Measurements from ENCODE around the gene PDCD7.

The PDCD7 gene

DNA sequence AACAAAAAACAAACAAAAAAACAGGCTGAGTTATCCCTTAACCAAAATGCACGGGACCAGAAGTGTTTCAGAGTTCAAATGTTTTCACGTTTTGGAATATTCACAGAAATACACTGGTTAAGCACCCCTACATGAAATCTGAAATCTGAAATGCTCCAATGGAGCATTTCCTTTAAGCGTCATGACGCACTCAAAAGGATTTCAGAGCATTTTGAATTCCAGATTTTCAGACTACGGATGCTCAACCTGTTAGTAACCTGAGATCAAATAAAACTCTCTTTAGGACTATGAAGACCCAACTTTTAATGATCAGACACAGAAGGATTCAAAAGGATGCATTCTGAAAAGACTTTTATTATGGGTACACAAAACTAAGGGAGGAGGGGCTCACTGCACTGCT, 41.9 kb upstream of the PDCD7 start:
- Histone ChIP-seq H3K4me3 (ENCODE audit: low read length, poor library complexity, severe bottlenecking) (no peak overlapping the region), H3K9me2 (replicated peaks; ENCODE audit: low read depth, low read length) (no peaks in the 10 kb centered on the region), H3K9me3 (ENCODE audit: insufficient read depth, low read depth, low read length) (no peaks in the 10 kb centered on the region), H3K36me3 (ENCODE audit: insufficient read depth, low read length) (peaks cover 65% of the 10 kb centered on the region; the same call in 1 of the 2 replicates), H3K27me3 (ENCODE audit: insufficient read depth, low read length, poor library complexity, severe bottlenecking) (no peaks in the 10 kb centered on the region), H3K9ac (ENCODE audit: low read depth, low read length, poor library complexity, severe bottlenecking) (no peak overlapping the region), H3K4me1 (ENCODE audit: insufficient read depth, low read length, poor library complexity, severe bottlenecking) (peaks cover 17% of the 10 kb centered on the region), H2AFZ (ENCODE audit: low read length) (no peak overlapping the region), H3F3A (ENCODE audit: low read depth) (no peaks in the 10 kb centered on the region), H4K20me1 (ENCODE audit: insufficient read depth, low read length, poor library complexity, severe bottlenecking) (peaks cover 20% of the 10 kb centered on the region), H3K4me2 (ENCODE audit: low read depth, low read length, poor library complexity, severe bottlenecking) (no peak overlapping the region), H3K79me2 (ENCODE audit: insufficient read depth, low read length) (peaks cover 30% of the 10 kb centered on the region)
- TF ChIP-seq EZH2phosphoT487 (IDR thresholded peaks at IDR 0.05; ENCODE audit: borderline replicate concordance) (no peak), CTCF (conservative IDR thresholded peaks at IDR 0.05; ENCODE audit: low read length) (no peak)

DNA sequence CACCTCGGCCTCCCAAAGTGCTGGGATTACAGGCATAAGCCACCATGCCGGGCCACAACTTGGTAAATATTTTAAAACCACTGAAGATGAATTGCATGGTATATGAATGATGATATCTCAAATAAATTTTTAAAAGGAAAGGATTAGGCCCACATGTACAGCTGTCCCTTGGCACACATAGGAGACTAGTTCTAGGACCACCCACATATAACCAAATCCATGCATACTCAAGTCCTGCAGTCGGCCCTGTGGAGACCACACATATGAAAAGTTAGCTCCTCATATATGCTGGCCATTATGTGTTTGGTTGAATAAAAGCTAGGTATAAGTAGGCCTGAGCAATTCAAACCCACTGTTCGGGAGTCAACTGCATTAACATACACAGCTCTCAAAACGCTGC, 40.9 kb upstream of the PDCD7 start:
- Histone ChIP-seq H3K27me3 (ENCODE audit: insufficient read depth, low read length, poor library complexity, severe bottlenecking) (no peaks in the 10 kb centered on the region), H3K4me2 (ENCODE audit: low read depth, low read length, poor library complexity, severe bottlenecking) (no peak overlapping the region), H3K4me1 (ENCODE audit: insufficient read depth, low read length, poor library complexity, severe bottlenecking) (peaks cover 7% of the 10 kb centered on the region), H3K9me3 (ENCODE audit: insufficient read depth, low read depth, low read length) (no peaks in the 10 kb centered on the region), H2AFZ (ENCODE audit: low read length) (no peak overlapping the region), H3K9ac (ENCODE audit: low read depth, low read length, poor library complexity, severe bottlenecking) (no peak overlapping the region), H3K79me2 (ENCODE audit: insufficient read depth, low read length) (peaks cover 26% of the 10 kb centered on the region; the same call in 1 of the 2 replicates), H3K36me3 (ENCODE audit: insufficient read depth, low read length) (peaks cover 66% of the 10 kb centered on the region; the same call in 1 of the 2 replicates), H3K9me2 (replicated peaks; ENCODE audit: low read depth, low read length) (no peaks in the 10 kb centered on the region), H3F3A (ENCODE audit: low read depth) (no peaks in the 10 kb centered on the region), H4K20me1 (ENCODE audit: insufficient read depth, low read length, poor library complexity, severe bottlenecking) (peaks cover 14% of the 10 kb centered on the region), H3K4me3 (ENCODE audit: low read length, poor library complexity, severe bottlenecking) (no peak overlapping the region)
- TF ChIP-seq EZH2phosphoT487 (IDR thresholded peaks at IDR 0.05; ENCODE audit: borderline replicate concordance) (no peak), CTCF (conservative IDR thresholded peaks at IDR 0.05; ENCODE audit: low read length) (no peak)

GRCh38 chr15:65172531-65172930, 38.9 kb upstream of the PDCD7 start:
- H4K20me1 ChIP-seq (ENCODE audit: insufficient read depth, low read length, poor library complexity, severe bottlenecking): no peaks in the 10 kb centered on the region
- no peaks in the 10 kb centered on the region for H3K4me1 ChIP-seq (ENCODE audit: insufficient read depth, low read length, poor library complexity, severe bottlenecking)
- no peaks in the 10 kb centered on the region for H3F3A ChIP-seq (ENCODE audit: low read depth)
- no peak overlapping the region for H2AFZ ChIP-seq (ENCODE audit: low read length)
- H3K36me3 ChIP-seq (ENCODE audit: insufficient read depth, low read length): peaks cover 54% of the 10 kb centered on the region; the same call in 1 of the 2 replicates
- no peak overlapping the region for H3K4me3 ChIP-seq (ENCODE audit: low read length, poor library complexity, severe bottlenecking)
- H3K9me3 ChIP-seq (ENCODE audit: insufficient read depth, low read depth, low read length): no peaks in the 10 kb centered on the region
- H3K27me3 ChIP-seq (ENCODE audit: insufficient read depth, low read length, poor library complexity, severe bottlenecking): no peaks in the 10 kb centered on the region
- H3K4me2 ChIP-seq (ENCODE audit: low read depth, low read length, poor library complexity, severe bottlenecking): no peak overlapping the region
- no peak overlapping the region for H3K9ac ChIP-seq (ENCODE audit: low read depth, low read length, poor library complexity, severe bottlenecking)
- H3K9me2 ChIP-seq (replicated peaks; ENCODE audit: low read depth, low read length): no peaks in the 10 kb centered on the region
- H3K79me2 ChIP-seq (ENCODE audit: insufficient read depth, low read length): peaks cover 18% of the 10 kb centered on the region; the same call in 1 of the 2 replicates
- no peak for TF ChIP-seq EZH2phosphoT487 (IDR thresholded peaks at IDR 0.05; ENCODE audit: borderline replicate concordance)
- no peak for TF ChIP-seq CTCF (conservative IDR thresholded peaks at IDR 0.05; ENCODE audit: low read length)

Data from Loucy (cell line).